Prostate gland (tissue), 2 donors: Measurements from ENCODE around the gene TMC5. TPM values are rescaled to one million over a fixed set of nuclear protein-coding genes. Genes with fewer than 3 reads are reported as not detected.

Experiments
- DNase-seq: peaks from one replicate; pipeline ENCODE4 v3.0.0-alpha.2; 2019; ENCODE audit warnings: low spot score
- H3K27ac ChIP-seq, 2 donors: fragments of 200-600 bp; sonication (generic); 2 replicates each; pipeline ENCODE4 v1.5.1; 2017 to 2019
- H3K27me3 ChIP-seq: fragments of 200-600 bp; sonication (generic); replicated peaks from 2 replicates; pipeline ENCODE4 v1.5.1; 2019; ENCODE audit not compliant: insufficient read depth
- H3K36me3 ChIP-seq, 2 donors: fragments of 200-600 bp; sonication (generic); 1 replicate in 1 of 2; 2 replicates in 1 of 2; pipeline versions ENCODE4 v1.5.1 to v1.8.1; 2017 to 2019
- H3K4me1 ChIP-seq: fragments of 200-600 bp; sonication (generic); replicated peaks from 2 replicates; pipeline ENCODE4 v1.5.1; 2019
- H3K4me3 ChIP-seq, 2 donors: fragments of 200-600 bp; sonication (generic); 2 replicates each; pipeline ENCODE4 v1.5.1; 2017 to 2019
- H3K9me3 ChIP-seq: fragments of 200-600 bp; sonication (generic); 2 replicates; pipeline ENCODE4 v1.5.1; 2017
- CTCF ChIP-seq, 4 experiments: fragments of 200-600 bp in 2 of 4; fragments of 450-650 bp in 2 of 4; sonication (generic) in 2 of 4; IDR thresholded peaks; 1 replicate in 3 of 4; 2 replicates in 1 of 4; pipeline ENCODE4 v1.5.1; 2016 to 2019; ENCODE audit warnings: antibody characterized with exemption in 4 of 4, mild to moderate bottlenecking in 2 of 4, moderate library complexity in 2 of 4
- POLR2A ChIP-seq: fragments of 450-650 bp; IDR thresholded peaks from one replicate; pipeline ENCODE4 v1.6.1; 2016; ENCODE audit warnings: antibody characterized with exemption, mild to moderate bottlenecking
- POLR2AphosphoS5 ChIP-seq: sonication (generic); formaldehyde crosslinking; IDR thresholded peaks from one replicate; pipeline ENCODE4 v1.6.1; 2017; ENCODE audit warnings: antibody characterized with exemption
- WGBS: methylation state at CpG from one replicate; pipeline ENCODE4 v1.1.5; 2018; 5-methylcytosine and 5-hydroxymethylcytosine counted together
- intact Hi-C: fragments of 100-400 bp; cut with DNase I; formaldehyde crosslinking; loops from one replicate; pipeline ENCODE4 v1.14.2; 2022
- total RNA-seq, 2 donors: library from RNA; depleted of rRNA; stranded (reverse); fragments of >200 nt; gene quantifications; one replicate each; pipeline ENCODE4 v1.1.0, GENCODE V29; 2016

Gene TMC5
- total RNA-seq, 2 donors from 2014 or later: 24.5 to 54.8 TPM

DNA sequence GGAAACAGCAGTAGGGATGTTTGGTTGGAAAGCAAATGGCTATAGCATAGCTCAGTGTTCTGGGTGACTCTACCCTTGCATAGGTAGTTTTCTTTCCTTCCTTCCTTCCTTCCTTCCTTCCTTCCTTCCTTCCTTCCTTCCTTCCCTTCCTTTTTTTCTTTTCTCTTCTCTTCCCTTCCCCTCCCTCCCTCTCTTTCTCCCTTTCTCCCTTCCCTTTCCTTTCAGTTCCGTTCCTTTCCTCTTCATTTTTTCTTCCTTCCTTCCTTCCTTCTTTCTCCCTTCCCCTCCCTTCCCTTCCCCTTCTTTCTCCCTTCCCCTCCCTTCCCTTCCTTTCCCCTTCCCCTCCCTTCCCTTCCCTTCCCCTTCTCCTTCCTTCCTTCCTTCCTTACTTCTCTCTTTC is 72.9 kb downstream of the TMC5 start:
- Histone ChIP-seq H3K27ac (no peak overlapping the region), H3K9me3 (no peaks in the 10 kb centered on the region), H3K4me1 (no peaks in the 10 kb centered on the region), H3K4me3 (no peak overlapping the region), H3K27me3 (no peaks in the 10 kb centered on the region), H3K36me3 (no peaks in the 10 kb centered on the region)
- TF ChIP-seq CTCF (IDR thresholded peaks at IDR 0.05) (no peak), POLR2A (no peak), POLR2AphosphoS5 (no peak)
- 83% methylated on average over 1 of the region's 1 CpG for WGBS
- DNase-seq: no peak
- intact Hi-C loops: loop anchor here (10.0 kb wide), 1 partner anchor 96 kb away; no protein-coding TSS in a partner anchor

DNA sequence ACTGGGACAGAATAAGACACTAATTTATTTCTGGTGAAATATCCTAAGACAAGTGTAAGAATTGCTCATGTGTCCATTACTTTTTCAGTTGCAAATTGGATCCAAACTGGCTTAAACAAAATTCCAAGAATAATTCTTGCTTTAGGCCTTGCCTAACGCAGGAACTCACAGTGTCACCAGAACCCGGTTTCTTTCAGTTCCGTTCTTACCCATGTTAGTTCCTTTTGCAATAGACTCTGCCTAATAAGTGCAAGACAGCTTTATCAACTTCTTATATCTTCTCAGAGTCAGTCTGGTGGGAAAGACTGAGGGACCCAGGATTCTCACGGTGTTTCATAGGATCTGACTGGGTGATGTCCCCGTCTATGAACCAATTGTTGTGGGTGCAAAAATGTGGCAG is 79.5 kb downstream of the TMC5 start:
- H3K27ac ChIP-seq: no peak overlapping the region
- H3K27me3 ChIP-seq: no peaks in the 10 kb centered on the region
- no peaks in the 10 kb centered on the region for H3K9me3 ChIP-seq
- no peak overlapping the region for H3K4me3 ChIP-seq
- no peaks in the 10 kb centered on the region for H3K4me1 ChIP-seq
- peaks cover 0 to 5% of the 10 kb centered on the region in 2 donors for H3K36me3 ChIP-seq
- DNase-seq: no peak
- TF ChIP-seq CTCF (IDR thresholded peaks at IDR 0.05) (no peak), POLR2AphosphoS5 (no peak), POLR2A (no peak)
- 82% methylated on average over 5 of the region's 5 CpGs for WGBS
- intact Hi-C loops: loop anchor here (10.0 kb wide), 1 partner anchor 102 kb away; no protein-coding TSS in a partner anchor

DNA sequence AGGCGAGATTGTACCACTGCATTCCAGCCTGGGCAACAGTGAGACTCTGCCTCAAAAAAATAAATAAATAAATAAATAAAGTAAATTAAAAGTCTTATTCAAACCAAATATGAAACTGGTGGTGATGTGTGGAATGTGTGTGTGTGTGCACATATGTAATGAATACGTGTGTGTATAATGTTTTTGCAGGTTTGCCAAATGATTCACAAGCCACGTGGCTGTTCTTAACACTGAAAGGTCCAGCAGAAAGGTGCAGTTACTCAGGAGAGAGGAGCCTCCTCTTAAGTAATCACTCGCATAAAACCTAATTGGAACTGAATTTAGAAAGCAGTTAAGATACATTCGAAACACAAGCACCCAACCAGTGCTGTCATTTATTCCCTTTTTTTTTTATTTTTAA is 81.3 kb downstream of the TMC5 start:
- Histone ChIP-seq H3K27me3 (no peaks in the 10 kb centered on the region), H3K4me1 (no peaks in the 10 kb centered on the region), H3K27ac (no peak overlapping the region), H3K36me3 (peaks cover 0 to 5% of the 10 kb centered on the region in 2 donors), H3K9me3 (no peaks in the 10 kb centered on the region), H3K4me3 (no peak overlapping the region)
- WGBS: 84% methylated on average over 5 of the region's 5 CpGs
- TF ChIP-seq POLR2A (no peak), CTCF (IDR thresholded peaks at IDR 0.05) (no peak), POLR2AphosphoS5 (no peak)
- intact Hi-C loops: loop anchor here (10.0 kb wide), 1 partner anchor 104 kb away; no protein-coding TSS in a partner anchor
- DNase-seq: no peak

GRCh38 chr16:19499481-19499880 is 81.8 kb downstream of the TMC5 start:
- no peak for DNase-seq
- Histone ChIP-seq H3K36me3 (peaks cover 0 to 5% of the 10 kb centered on the region in 2 donors), H3K27ac (no peak overlapping the region), H3K27me3 (no peaks in the 10 kb centered on the region), H3K9me3 (no peaks in the 10 kb centered on the region), H3K4me1 (no peaks in the 10 kb centered on the region), H3K4me3 (no peak overlapping the region)
- intact Hi-C loops: loop anchor here (10.0 kb wide), 1 partner anchor 105 kb away; no protein-coding TSS in a partner anchor
- 95% methylated on average over 3 of the region's 3 CpGs for whole genome bisulfite sequencing
- TF ChIP-seq POLR2AphosphoS5 (no peak), POLR2A (no peak), CTCF (IDR thresholded peaks at IDR 0.05) (no peak)

DNA sequence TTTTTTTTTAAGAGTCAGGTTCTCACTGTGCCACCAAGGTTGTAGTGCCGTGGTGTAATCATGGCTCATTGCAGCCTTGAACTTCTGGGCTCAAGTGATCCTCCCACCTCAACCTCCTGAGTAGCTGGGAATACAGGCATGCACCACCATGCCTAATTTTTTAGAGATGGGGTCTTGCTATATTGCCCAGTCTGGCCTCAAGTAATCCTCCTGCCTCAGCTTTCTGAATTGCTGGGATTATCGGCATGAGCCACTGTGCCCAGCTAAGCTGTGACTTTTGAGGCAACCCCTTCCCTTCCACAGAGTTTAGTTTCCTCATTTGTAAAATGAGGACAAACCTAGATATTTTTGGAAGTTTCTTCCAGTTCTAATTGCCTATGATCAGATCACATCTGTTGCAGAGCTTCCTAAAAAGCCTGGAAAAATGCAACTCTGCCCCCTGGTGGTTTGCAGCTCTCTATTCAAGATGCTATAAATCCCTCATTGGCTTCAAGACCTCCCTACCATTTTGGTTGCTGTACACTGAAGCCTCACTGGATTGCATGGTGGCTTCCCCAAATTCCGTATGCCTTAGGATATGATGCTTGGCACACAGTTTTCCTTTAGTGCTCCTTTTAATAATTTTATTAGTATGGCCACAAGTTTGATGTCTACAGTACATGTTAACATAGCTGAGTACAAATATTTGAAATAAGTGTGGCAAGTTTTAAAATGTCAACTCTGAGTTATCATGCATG is 84.9 kb downstream of the TMC5 start:
- intact Hi-C loops: loop anchor here (5.0 kb wide), 1 partner anchor 415 kb away; no protein-coding TSS in a partner anchor
- no peaks in the 10 kb centered on the region for H3K27me3 ChIP-seq
- H3K27ac ChIP-seq: no peak overlapping the region
- no peaks in the 10 kb centered on the region for H3K9me3 ChIP-seq
- TF ChIP-seq POLR2A (no peak), CTCF (IDR thresholded peaks at IDR 0.05) (peak; percentile 56 to 87 (median 72)), POLR2AphosphoS5 (peak; percentile 30)
- H3K4me1 ChIP-seq: peaks cover 7% of the 10 kb centered on the region
- peak; percentile 76 for DNase-seq
- 87% methylated on average over 3 of the region's 3 CpGs for WGBS
- peaks cover 0 to 5% of the 10 kb centered on the region in 2 donors for H3K36me3 ChIP-seq
- no peak overlapping the region for H3K4me3 ChIP-seq
